Neural crest cell (in vitro differentiated cells): ENCODE results near the gene TBC1D5. TPM values are rescaled to one million over a fixed set of nuclear protein-coding genes. Genes with fewer than 3 reads are reported as not detected.
A peak's percentile ranks its signal among the peaks of the same experiment; 100 is the strongest.

ENCODE experiments used
- DNase-seq: peaks from one replicate; pipeline ENCODE4 v3.0.0; 2021; ENCODE audit warnings: low read depth, mixed read lengths, low spot score
- H3K27ac Mint-ChIP-seq: one replicate; pipeline ENCODE4 v1.8.0; 2021; ENCODE audit warnings: mild to moderate bottlenecking, mixed read lengths; ENCODE audit not compliant: unreplicated experiment
- H3K27me3 Mint-ChIP-seq: 2 replicates; pipeline ENCODE4 v1.8.0; 2021; ENCODE audit warnings: low read depth, mild to moderate bottlenecking, mixed read lengths
- H3K36me3 Mint-ChIP-seq: 2 replicates; pipeline ENCODE4 v1.8.0; 2021; ENCODE audit warnings: low read depth, mild to moderate bottlenecking, mixed read lengths
- H3K4me1 Mint-ChIP-seq: 2 replicates; pipeline ENCODE4 v1.8.0; 2021; ENCODE audit warnings: mixed read lengths
- H3K4me3 Mint-ChIP-seq: one replicate; pipeline ENCODE4 v1.8.0; 2021; ENCODE audit warnings: mild to moderate bottlenecking, mixed read lengths
- H3K9me3 Mint-ChIP-seq: 2 replicates; pipeline ENCODE4 v1.8.0; 2021; ENCODE audit warnings: mixed read lengths
- total RNA-seq: library from RNA; stranded (reverse); gene quantifications from 2 replicates; pipeline ENCODE4 v1.2.1, GENCODE V29; 2021
- TF ChIP-seq, protein P1 (sequence below): fragments of 200-600 bp; sonication (generic); conservative IDR thresholded peaks from 2 replicates; pipeline ENCODE4 v1.5.0; 2021; ENCODE audit warnings: antibody characterized with exemption, mild to moderate bottlenecking

The TBC1D5 gene
- total RNA-seq, 1 donor from 2014 or later = 51.2 TPM

DNA sequence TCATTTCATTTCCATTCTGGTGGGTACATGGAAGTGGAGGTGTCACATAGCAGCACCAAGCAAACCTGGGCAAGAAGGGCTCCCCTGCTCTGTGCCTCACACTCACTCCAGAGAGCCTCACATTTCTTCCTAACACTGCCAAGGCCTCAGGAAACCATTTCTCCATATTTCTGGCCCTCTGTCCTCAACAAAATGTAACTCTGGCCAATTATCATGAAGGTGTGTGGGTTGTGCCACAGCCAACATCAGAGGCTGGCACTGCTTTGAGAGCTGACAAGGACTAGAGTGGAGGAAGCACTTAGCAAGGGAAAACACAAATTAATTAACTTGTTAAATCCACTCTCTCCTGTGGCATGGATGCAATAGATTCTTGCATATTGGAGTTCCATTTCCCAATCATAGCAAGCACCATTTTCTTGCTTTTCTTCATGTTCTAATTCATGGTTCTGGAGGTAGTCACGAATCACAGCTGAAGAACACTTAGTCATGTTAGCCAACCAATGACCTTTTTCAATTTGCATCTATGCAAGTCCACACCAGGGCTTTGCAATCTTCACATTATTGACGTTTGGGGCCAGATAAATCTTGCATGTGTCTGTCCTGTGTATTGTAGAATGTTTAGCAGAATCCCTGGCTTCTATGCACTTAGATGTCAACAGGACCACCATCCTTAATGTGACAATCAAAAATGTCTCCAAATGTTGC is 616.5 kb downstream of the TBC1D5 start:
- no peaks in the 10 kb centered on the region for H3K36me3 Mint-ChIP-seq
- TF ChIP-seq, protein P1, sequence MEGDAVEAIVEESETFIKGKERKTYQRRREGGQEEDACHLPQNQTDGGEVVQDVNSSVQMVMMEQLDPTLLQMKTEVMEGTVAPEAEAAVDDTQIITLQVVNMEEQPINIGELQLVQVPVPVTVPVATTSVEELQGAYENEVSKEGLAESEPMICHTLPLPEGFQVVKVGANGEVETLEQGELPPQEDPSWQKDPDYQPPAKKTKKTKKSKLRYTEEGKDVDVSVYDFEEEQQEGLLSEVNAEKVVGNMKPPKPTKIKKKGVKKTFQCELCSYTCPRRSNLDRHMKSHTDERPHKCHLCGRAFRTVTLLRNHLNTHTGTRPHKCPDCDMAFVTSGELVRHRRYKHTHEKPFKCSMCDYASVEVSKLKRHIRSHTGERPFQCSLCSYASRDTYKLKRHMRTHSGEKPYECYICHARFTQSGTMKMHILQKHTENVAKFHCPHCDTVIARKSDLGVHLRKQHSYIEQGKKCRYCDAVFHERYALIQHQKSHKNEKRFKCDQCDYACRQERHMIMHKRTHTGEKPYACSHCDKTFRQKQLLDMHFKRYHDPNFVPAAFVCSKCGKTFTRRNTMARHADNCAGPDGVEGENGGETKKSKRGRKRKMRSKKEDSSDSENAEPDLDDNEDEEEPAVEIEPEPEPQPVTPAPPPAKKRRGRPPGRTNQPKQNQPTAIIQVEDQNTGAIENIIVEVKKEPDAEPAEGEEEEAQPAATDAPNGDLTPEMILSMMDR = no peak
- DNase-seq = no peak
- H3K4me1 Mint-ChIP-seq = no peaks in the 10 kb centered on the region
- H3K27ac Mint-ChIP-seq = no peak overlapping the region
- H3K4me3 Mint-ChIP-seq = no peak overlapping the region
- no peaks in the 10 kb centered on the region for H3K27me3 Mint-ChIP-seq
- peaks cover 16% of the 10 kb centered on the region for H3K9me3 Mint-ChIP-seq

DNA sequence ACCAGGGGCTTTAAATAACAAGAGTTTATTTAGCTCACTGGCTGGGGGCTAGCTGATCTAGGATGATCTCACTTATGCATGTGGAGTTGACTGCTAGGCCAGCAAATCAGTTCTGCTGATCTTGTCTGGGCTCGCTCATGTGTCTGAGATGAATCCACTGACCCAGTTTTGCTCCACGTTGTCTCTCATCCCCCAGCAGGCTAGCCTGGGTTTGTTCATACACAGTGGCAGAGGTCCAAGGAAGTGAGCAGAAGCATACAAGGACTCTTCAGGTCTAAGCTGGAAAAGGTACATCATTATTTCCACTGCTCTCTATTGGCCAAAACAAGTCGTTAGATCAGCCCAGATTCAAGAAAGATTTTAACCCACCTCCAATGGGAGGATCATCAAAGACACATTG is 619.7 kb downstream of the TBC1D5 start:
- Mint-ChIP-seq H3K4me1 (no peaks in the 10 kb centered on the region), H3K36me3 (no peaks in the 10 kb centered on the region), H3K27ac (no peak overlapping the region), H3K4me3 (no peak overlapping the region), H3K9me3 (peaks cover 3% of the 10 kb centered on the region), H3K27me3 (no peaks in the 10 kb centered on the region)
- DNase-seq = no peak
- TF ChIP-seq, protein P1 = no peak

DNA sequence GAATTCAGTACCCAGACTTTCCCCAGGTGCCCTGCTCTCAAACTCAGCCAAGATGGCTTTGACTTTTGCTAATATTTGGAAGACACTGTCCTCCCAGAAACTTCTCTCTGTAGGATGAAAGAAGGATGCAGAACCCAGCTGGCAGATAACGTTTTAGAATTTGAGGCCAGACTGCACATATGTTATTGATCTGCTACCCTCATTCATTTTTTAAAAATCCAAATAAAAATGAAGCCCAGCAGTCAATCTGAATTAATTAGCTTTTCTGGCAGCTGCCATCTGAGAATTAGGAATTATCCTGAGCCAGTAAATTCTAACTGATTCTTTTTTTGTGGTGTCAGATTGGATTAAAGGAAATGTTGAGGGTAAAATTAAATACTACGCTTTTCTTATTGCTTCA is 621.1 kb downstream of the TBC1D5 start:
- Mint-ChIP-seq H3K4me3 (no peak overlapping the region), H3K4me1 (no peaks in the 10 kb centered on the region)

DNA sequence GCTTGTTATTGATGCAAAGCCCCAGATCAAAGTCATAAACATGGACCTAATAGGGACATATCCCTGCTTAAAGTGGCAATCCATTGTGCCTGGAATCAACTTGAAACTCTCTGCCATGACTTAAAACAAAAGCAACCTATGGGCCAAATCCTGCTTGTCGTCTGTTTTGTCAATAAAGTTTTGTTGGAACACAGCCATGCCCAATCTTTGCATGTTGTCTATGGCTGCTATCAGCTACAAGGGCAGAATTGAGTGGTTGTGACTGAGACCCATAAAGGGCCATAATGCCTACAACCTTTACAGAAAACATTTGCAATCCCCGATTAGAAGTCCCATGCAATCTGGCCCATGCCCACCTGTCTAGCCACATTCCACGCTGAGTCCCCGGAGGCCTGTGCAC is 622.3 kb downstream of the TBC1D5 start:
- Mint-ChIP-seq H3K36me3 (no peaks in the 10 kb centered on the region), H3K4me1 (no peaks in the 10 kb centered on the region), H3K27me3 (no peaks in the 10 kb centered on the region), H3K4me3 (no peak overlapping the region), H3K27ac (peak overlapping the region; percentile 32), H3K9me3 (peaks cover 3% of the 10 kb centered on the region)
- DNase-seq = no peak
- TF ChIP-seq, protein P1 = no peak

More for the DNA sequence above, 621.1 kb downstream of the TBC1D5 start:
- Mint-ChIP-seq H3K36me3 (no peaks in the 10 kb centered on the region), H3K27me3 (no peaks in the 10 kb centered on the region), H3K9me3 (peaks cover 3% of the 10 kb centered on the region), H3K27ac (no peak overlapping the region)
- no peak for DNase-seq
- TF ChIP-seq, protein P1 = no peak

DNA sequence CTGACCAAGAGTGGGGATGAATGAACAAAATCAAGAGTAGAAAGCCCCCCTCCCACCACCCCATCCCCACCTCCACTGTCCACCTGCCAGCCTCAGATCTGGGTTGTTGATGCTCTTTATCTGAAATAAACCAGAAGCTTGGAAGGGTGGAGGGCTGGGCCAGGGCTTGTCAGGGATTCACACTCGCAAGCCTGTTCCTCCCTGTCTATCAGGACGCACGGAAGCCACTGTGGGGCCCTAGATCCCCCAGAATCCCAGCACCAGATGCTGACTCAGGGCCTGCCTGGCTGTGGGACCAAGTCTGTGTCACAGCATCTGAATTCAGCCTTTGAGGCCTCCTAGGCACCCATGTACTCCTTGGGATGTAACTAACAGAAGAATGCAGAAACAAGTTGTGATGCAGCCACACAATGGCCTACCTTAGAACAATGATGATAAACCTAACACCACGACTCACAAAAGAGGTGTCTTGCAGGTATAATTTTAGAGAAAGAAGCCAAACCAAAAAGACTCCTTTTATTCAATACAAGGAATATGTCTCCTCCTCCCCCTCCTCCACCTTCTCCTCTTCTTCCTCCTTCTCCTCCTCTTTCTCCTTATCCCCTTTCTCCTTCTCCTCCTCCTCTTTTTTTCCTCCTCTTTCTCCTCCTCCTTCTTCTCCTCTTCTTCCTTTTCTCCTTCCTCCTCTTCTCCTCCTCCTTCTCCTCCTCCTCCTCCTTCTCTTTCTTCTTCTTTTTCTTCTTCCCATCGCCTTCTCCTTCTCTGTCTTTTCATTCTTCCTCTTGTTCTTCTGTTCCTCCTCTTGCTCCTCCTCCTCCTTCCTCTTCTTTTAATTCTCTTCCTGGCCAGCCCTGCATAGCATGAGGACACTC is 623.0 kb downstream of the TBC1D5 start:
- H3K27ac Mint-ChIP-seq = no peak overlapping the region
- peaks cover 3% of the 10 kb centered on the region for H3K9me3 Mint-ChIP-seq
- no peaks in the 10 kb centered on the region for H3K36me3 Mint-ChIP-seq
- TF ChIP-seq, protein P1 = no peak
- H3K27me3 Mint-ChIP-seq = no peaks in the 10 kb centered on the region
- H3K4me3 Mint-ChIP-seq = no peak overlapping the region
- DNase-seq = no peak
- no peaks in the 10 kb centered on the region for H3K4me1 Mint-ChIP-seq
